SK-N-SH (cell line): Measurements from ENCODE around the gene TTC17.

Source experiments
- TF ChIP-seq, protein P1 (sequence below): IDR thresholded peaks from 2 replicates; pipeline ENCODE4 v1.6.1; 2012; ENCODE audit warnings: mild to moderate bottlenecking, low read depth, low read length, moderate library complexity
- TF ChIP-seq, protein P2 (sequence below): IDR thresholded peaks from 2 replicates; pipeline ENCODE4 v1.4.0; 2012; ENCODE audit warnings: low read depth

DNA sequence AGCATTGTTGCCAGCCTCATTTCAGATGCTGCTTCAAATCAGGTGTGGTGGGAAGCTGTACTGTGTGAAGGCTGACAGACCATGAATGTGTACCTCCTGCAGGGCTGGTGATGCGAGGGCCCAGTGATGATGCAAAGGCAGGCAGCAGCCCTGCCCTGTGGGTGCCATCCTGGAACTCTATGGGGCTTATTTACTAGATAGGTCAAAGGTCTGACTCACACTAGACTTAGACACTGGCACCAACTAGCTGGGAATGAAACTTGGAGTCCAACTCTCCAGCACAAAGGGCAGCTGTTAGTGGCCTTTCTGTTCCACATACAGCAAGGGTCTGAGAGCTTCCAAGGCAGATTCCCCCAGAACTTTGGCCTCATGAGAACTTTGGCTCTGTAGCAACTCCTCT is 138.4 kb downstream of the TTC17 start:
- TF ChIP-seq, protein P1, sequence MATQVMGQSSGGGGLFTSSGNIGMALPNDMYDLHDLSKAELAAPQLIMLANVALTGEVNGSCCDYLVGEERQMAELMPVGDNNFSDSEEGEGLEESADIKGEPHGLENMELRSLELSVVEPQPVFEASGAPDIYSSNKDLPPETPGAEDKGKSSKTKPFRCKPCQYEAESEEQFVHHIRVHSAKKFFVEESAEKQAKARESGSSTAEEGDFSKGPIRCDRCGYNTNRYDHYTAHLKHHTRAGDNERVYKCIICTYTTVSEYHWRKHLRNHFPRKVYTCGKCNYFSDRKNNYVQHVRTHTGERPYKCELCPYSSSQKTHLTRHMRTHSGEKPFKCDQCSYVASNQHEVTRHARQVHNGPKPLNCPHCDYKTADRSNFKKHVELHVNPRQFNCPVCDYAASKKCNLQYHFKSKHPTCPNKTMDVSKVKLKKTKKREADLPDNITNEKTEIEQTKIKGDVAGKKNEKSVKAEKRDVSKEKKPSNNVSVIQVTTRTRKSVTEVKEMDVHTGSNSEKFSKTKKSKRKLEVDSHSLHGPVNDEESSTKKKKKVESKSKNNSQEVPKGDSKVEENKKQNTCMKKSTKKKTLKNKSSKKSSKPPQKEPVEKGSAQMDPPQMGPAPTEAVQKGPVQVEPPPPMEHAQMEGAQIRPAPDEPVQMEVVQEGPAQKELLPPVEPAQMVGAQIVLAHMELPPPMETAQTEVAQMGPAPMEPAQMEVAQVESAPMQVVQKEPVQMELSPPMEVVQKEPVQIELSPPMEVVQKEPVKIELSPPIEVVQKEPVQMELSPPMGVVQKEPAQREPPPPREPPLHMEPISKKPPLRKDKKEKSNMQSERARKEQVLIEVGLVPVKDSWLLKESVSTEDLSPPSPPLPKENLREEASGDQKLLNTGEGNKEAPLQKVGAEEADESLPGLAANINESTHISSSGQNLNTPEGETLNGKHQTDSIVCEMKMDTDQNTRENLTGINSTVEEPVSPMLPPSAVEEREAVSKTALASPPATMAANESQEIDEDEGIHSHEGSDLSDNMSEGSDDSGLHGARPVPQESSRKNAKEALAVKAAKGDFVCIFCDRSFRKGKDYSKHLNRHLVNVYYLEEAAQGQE = no peak
- TF ChIP-seq, protein P2, sequence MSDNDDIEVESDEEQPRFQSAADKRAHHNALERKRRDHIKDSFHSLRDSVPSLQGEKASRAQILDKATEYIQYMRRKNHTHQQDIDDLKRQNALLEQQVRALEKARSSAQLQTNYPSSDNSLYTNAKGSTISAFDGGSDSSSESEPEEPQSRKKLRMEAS = no peak
